HG03060 (cell line): ENCODE results near the gene ARMC5.
"Not testable (repeated sequence)": the region's sequence is repeated elsewhere in the genome, so short reads cannot be mapped to it uniquely, and the experiment has no call there.

ENCODE experiments used
- ATAC-seq: cut with Tn5 transposase; IDR thresholded peaks from one replicate; pipeline ENCODE4 v1.9.1; 2021; ENCODE audit warnings: low read depth, moderate number of reproducible peaks; ENCODE audit not compliant: unreplicated experiment

The ARMC5 gene

GRCh38 chr16:31458844-31459686 lies at the start of gene ARMC5:
Gene ARMC5, plus strand, starts transcription at chr16:31459501. Its CDS starts 24 bp downstream, at chr16:31459525.
- ATAC-seq: peak; percentile 64

- no peak for ATAC-seq
Observed at GRCh38 chr16:31410082-31410481, 49.2 kb upstream of the ARMC5 start.

GRCh38 chr16:31411024-31411844 lies 48.1 kb upstream of the ARMC5 start:
- ATAC-seq: no peak

- ATAC-seq: no peak
Observed at GRCh38 chr16:31412750-31413149, 46.6 kb upstream of the ARMC5 start.

- no peak for ATAC-seq
Observed at GRCh38 chr16:31413381-31413780, 45.9 kb upstream of the ARMC5 start.

GRCh38 chr16:31413943-31414342 lies 45.4 kb upstream of the ARMC5 start:
- ATAC-seq: no peak

- ATAC-seq: no peak
Observed at GRCh38 chr16:31414706-31415105, 44.6 kb upstream of the ARMC5 start.

GRCh38 chr16:31416371-31416770 lies 42.9 kb upstream of the ARMC5 start:
- ATAC-seq: no peak

- ATAC-seq: not testable (repeated sequence)
Observed at GRCh38 chr16:31417036-31417435, 42.3 kb upstream of the ARMC5 start.

- no peak for ATAC-seq
Observed at GRCh38 chr16:31417916-31418315, 41.4 kb upstream of the ARMC5 start.

GRCh38 chr16:31420037-31420436 lies 39.3 kb upstream of the ARMC5 start:
- ATAC-seq: no peak

GRCh38 chr16:31421587-31421986 lies 37.7 kb upstream of the ARMC5 start:
- no peak for ATAC-seq

- no peak for ATAC-seq
Observed at GRCh38 chr16:31423241-31423640, 36.1 kb upstream of the ARMC5 start.

GRCh38 chr16:31423801-31424200 lies 35.5 kb upstream of the ARMC5 start:
- no peak for ATAC-seq

GRCh38 chr16:31427441-31428278 lies 31.6 kb upstream of the ARMC5 start:
- no peak for ATAC-seq

- ATAC-seq: no peak
Observed at GRCh38 chr16:31428279-31428597, 31.1 kb upstream of the ARMC5 start, which contains the start of gene COX6A2. Gene COX6A2, minus strand, starts transcription at chr16:31428360. Its CDS starts 35 bp downstream, at chr16:31428325.

- no peak for ATAC-seq
Observed at GRCh38 chr16:31428638-31429247, 30.6 kb upstream of the ARMC5 start.

- ATAC-seq: no peak
Observed at GRCh38 chr16:31429314-31429713, 30.0 kb upstream of the ARMC5 start.

- ATAC-seq: no peak
Observed at GRCh38 chr16:31429796-31430195, 29.5 kb upstream of the ARMC5 start.

GRCh38 chr16:31430380-31431052 lies 28.8 kb upstream of the ARMC5 start:
- ATAC-seq: no peak
